ENCODE results near the gene CFI. TPM values are rescaled to one million over a fixed set of nuclear protein-coding genes. Genes with fewer than 3 reads are reported as not detected.

CFI gene
- polyA plus RNA-seq, 3 donors: not detected

DNA sequence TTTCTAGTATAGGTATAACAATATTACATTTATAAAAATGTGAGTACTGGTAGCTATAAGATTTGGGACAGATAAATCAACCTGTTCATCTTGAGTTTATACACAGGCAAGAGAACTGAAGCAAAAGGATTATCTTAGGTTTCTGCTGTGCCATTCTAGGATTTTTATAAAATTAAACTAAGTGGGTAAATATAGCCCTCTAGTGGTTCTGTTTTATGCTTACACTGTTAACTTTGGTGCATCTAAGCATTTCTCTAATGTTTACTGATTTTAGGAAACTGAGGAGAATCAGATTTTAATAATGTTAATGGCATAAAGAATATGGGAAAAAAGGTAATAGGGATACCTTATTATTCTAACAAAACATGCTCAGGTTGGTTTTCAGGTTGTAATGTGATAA, 24.9 kb upstream of the CFI start:
- intact Hi-C loops (cut with micrococcal nuclease): loop anchor here in 1 of 2 donors (10.0 kb wide), 1 partner anchor 122 kb away; the partner anchor contains the start of gene CASP6

DNA sequence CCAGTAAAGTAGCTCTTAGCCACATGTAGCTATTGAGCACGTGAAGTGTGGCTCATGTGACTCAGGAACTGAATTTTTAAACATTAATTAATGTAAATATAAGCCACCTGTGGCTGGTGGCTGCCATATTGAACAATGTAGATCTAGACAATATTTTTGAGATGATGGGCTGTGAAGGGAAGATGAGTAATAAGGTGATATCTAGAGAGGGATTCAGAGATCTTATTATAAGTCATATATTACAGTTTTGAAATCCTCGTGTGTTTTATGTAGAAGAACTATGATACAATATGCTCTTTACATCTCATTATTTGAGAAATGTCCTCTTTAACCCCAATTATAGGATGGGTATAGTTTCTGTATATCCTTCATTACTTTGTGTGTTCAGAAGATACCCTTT, 19.4 kb upstream of the CFI start:
- no peaks in the 10 kb centered on the region for H3K9me3 Mint-ChIP-seq
- Histone ChIP-seq H4K20me1 (ENCODE audit: insufficient read depth, low read length) (no peaks in the 10 kb centered on the region), H3K9ac (ENCODE audit: insufficient read depth, low read length, poor library complexity, severe bottlenecking) (no peak overlapping the region), H3K27ac (ENCODE audit: low read depth in 1 of 2, low read length in 2 of 2) (no peak overlapping the region), H2AFZ (ENCODE audit: insufficient read depth, low read depth, low read length, poor library complexity, severe bottlenecking) (no peak overlapping the region), H3K36me3 (replicated peaks in 1 of 2; ENCODE audit: control insufficient read depth in 1 of 2, insufficient read depth in 2 of 2, low read length in 2 of 2) (peaks cover 53 to 76% of the 10 kb centered on the region in 2 donors), H3K4me1 (ENCODE audit: control insufficient read depth in 1 of 2, insufficient read depth in 2 of 2, low read length in 2 of 2) (peaks cover 3 to 5% of the 10 kb centered on the region in 2 donors), H3K27me3 (ENCODE audit: control insufficient read depth in 2 of 2, insufficient read depth in 2 of 2, low read length in 2 of 2) (no peaks in the 10 kb centered on the region), H3K9me3 (replicated peaks in 1 of 2; ENCODE audit: control insufficient read depth in 1 of 2, insufficient read depth in 1 of 2, low read length in 2 of 2) (no peaks in the 10 kb centered on the region), H3K79me2 (ENCODE audit: insufficient read depth, low read length) (peaks cover 9% of the 10 kb centered on the region), H3K4me3 (replicated peaks in 1 of 3; ENCODE audit: low read depth in 2 of 3, low read length in 3 of 3) (no peak overlapping the region), H3K4me2 (replicated peaks; ENCODE audit: extremely low read depth, low read length, poor library complexity, severe bottlenecking) (no peak overlapping the region)
- peaks cover 11% of the 10 kb centered on the region for H3K4me1 Mint-ChIP-seq
- WGBS (ENCODE audit: insufficient coverage): no CpG with 5 or more reads among the region's 2 CpGs
- H3K36me3 Mint-ChIP-seq: peaks cover 60 to 73% of the 10 kb centered on the region in 2 donors
- no peak for DNase-seq
- H3K27me3 Mint-ChIP-seq (ENCODE audit: low read depth in 3 of 3): peaks cover 0 to 1% (median 0%) of the 10 kb centered on the region in 3 donors
- TF ChIP-seq CTCF (IDR thresholded peaks at IDR 0.05): no peak
- no peak overlapping the region for H3K4me3 Mint-ChIP-seq
- peak overlapping the region in 1 of 7 donors; percentile 64 for H3K27ac Mint-ChIP-seq
- intact Hi-C loops (cut with micrococcal nuclease): loop anchor here in 1 of 2 donors (10.0 kb wide), 1 partner anchor 116 kb away; the partner anchor contains the start of gene CASP6

More for the DNA sequence above, 24.9 kb upstream of the CFI start:
- peak; percentile 68 for TF ChIP-seq CTCF (IDR thresholded peaks at IDR 0.05)
- no peaks in the 10 kb centered on the region for H3K9me3 Mint-ChIP-seq
- Histone ChIP-seq H3K27me3 (ENCODE audit: control insufficient read depth in 2 of 2, insufficient read depth in 2 of 2, low read length in 2 of 2) (no peaks in the 10 kb centered on the region), H3K9me3 (replicated peaks in 1 of 2; ENCODE audit: control insufficient read depth in 1 of 2, insufficient read depth in 1 of 2, low read length in 2 of 2) (no peaks in the 10 kb centered on the region), H3K36me3 (replicated peaks in 1 of 2; ENCODE audit: control insufficient read depth in 1 of 2, insufficient read depth in 2 of 2, low read length in 2 of 2) (peaks cover 32 to 37% of the 10 kb centered on the region in 2 donors), H3K27ac (ENCODE audit: low read depth in 1 of 2, low read length in 2 of 2) (no peak overlapping the region), H4K20me1 (ENCODE audit: insufficient read depth, low read length) (no peaks in the 10 kb centered on the region), H3K9ac (ENCODE audit: insufficient read depth, low read length, poor library complexity, severe bottlenecking) (no peak overlapping the region), H3K79me2 (ENCODE audit: insufficient read depth, low read length) (no peaks in the 10 kb centered on the region), H2AFZ (ENCODE audit: insufficient read depth, low read depth, low read length, poor library complexity, severe bottlenecking) (no peak overlapping the region), H3K4me2 (replicated peaks; ENCODE audit: extremely low read depth, low read length, poor library complexity, severe bottlenecking) (no peak overlapping the region), H3K4me1 (ENCODE audit: control insufficient read depth in 1 of 2, insufficient read depth in 2 of 2, low read length in 2 of 2) (no peaks in the 10 kb centered on the region), H3K4me3 (replicated peaks in 1 of 3; ENCODE audit: low read depth in 2 of 3, low read length in 3 of 3) (no peak overlapping the region)
- H3K27ac Mint-ChIP-seq: no peak overlapping the region
- H3K4me1 Mint-ChIP-seq: no peaks in the 10 kb centered on the region
- no peaks in the 10 kb centered on the region for H3K27me3 Mint-ChIP-seq (ENCODE audit: low read depth in 3 of 3)
- no peak overlapping the region for H3K4me3 Mint-ChIP-seq
- peak in 1 of 3 donors; percentile 22 for DNase-seq
- H3K36me3 Mint-ChIP-seq: peaks cover 24 to 41% of the 10 kb centered on the region in 2 donors

Data from CD14-positive monocyte (primary cell).